ENCODE results near the gene BACH1. TPM values are rescaled to one million over a fixed set of nuclear protein-coding genes. Genes with fewer than 3 reads are reported as not detected.

The BACH1 gene
- total and polyA plus RNA-seq, 2 of the 8 experiments (the other 6 are each of a cell fraction or from before 2014, with no cell fraction given), result 6.9 to 50.7 TPM

DNA sequence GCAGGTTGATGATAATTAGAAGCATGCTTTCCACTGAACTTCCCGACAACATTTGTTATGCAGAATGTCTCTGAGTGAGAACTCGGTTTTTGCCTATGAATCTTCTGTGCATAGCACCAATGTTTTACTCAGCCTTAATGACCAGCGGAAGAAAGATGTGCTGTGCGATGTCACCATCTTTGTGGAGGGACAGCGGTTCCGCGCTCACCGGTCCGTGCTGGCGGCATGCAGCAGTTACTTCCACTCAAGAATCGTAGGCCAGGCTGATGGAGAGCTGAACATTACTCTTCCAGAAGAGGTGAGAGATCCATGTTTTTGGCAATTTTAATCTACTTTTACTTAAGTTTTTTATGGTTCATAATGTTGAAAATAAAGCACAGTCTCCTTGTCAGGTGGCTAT is 22.5 kb downstream of the BACH1 start:
- POLR2A ChIA-PET (ENCODE audit: partially characterized antibody), result no interaction called here
- H3K9ac ChIP-seq (replicated peaks in 1 of 4; ENCODE audit: extremely low read depth in 1 of 4, low read depth in 3 of 4, low read length in 3 of 4), result no peak overlapping the region
- no peak overlapping the region for H2BK120ac ChIP-seq (replicated peaks; ENCODE audit: low read depth, low read length)
- no peak overlapping the region for H2BK5ac ChIP-seq (ENCODE audit: low read depth, low read length)
- no peaks in the 10 kb centered on the region for H3K23me2 ChIP-seq (ENCODE audit: low read depth, low read length)
- H4K8ac ChIP-seq (ENCODE audit: extremely low read depth, insufficient read depth, low read length), result no peak overlapping the region
- no peak overlapping the region for H4K91ac ChIP-seq (replicated peaks; ENCODE audit: insufficient read length, low read length)
- no peak overlapping the region for H3K4me3 ChIP-seq (ENCODE audit: extremely low read depth in 1 of 4, insufficient read depth in 2 of 4, low read depth in 3 of 4, low read length in 4 of 4)
- no peak overlapping the region for H2BK15ac ChIP-seq (ENCODE audit: low read length)
- H3K36me3 ChIP-seq (ENCODE audit: control insufficient read depth in 2 of 4, insufficient read depth in 4 of 4, low read length in 3 of 4), result peaks cover 2 to 8% (median 3%) of the 10 kb centered on the region in 4 experiments; a peak in 4 of 8 replicates
- no peak overlapping the region for H3K14ac ChIP-seq (ENCODE audit: insufficient read length)
- H4K5ac ChIP-seq (ENCODE audit: insufficient read length, low read depth, low read length), result no peak overlapping the region
- no peak for DNase-seq (ENCODE audit: low read depth in 1 of 2, low spot score in 2 of 2)
- H3K27me3 ChIP-seq (replicated peaks in 1 of 4; ENCODE audit: control insufficient read depth in 3 of 4, extremely low read depth in 1 of 4, insufficient read depth in 3 of 4, low read length in 3 of 4), result no peaks in the 10 kb centered on the region
- no peaks in the 10 kb centered on the region for H3K9me3 ChIP-seq (ENCODE audit: insufficient read depth in 2 of 2, low read depth in 1 of 2, low read length in 1 of 2)
- H2BK12ac ChIP-seq (ENCODE audit: low read depth, low read length), result no peak overlapping the region
- peaks cover 13% of the 10 kb centered on the region for H3K79me1 ChIP-seq (ENCODE audit: low read depth, low read length)
- no peak overlapping the region for H2BK20ac ChIP-seq (ENCODE audit: low read length)
- no peak for FAIRE-seq
- H2AFZ ChIP-seq (ENCODE audit: low read length), result no peak overlapping the region
- H3K4me1 ChIP-seq (replicated peaks in 1 of 4; ENCODE audit: control insufficient read depth in 3 of 4, insufficient read depth in 4 of 4, low read length in 3 of 4), result no peaks in the 10 kb centered on the region; a peak in 1 of 7 replicates
- H3K23ac ChIP-seq (ENCODE audit: insufficient read length), result no peak overlapping the region
- H2AK5ac ChIP-seq (ENCODE audit: low read depth, low read length), result no peak overlapping the region
- peaks cover 6 to 21% of the 10 kb centered on the region in 2 experiments for H4K20me1 ChIP-seq (replicated peaks in 1 of 2; ENCODE audit: control insufficient read depth in 1 of 2, insufficient read depth in 2 of 2, low read length in 2 of 2)
- H3K56ac ChIP-seq (replicated peaks; ENCODE audit: insufficient read length, low read depth, low read length), result no peak overlapping the region
- WGBS, 2 experiments (ENCODE audit: extremely low coverage in 1 of 2, insufficient coverage in 1 of 2, insufficient read length in 1 of 2, insufficient replicate concordance in 2 of 2, low coverage in 1 of 2, low lambda C conversion rate in 2 of 2, missing lambda C conversion rate in 1 of 2), result 95% methylated on average over 11 of the region's 11 CpGs; no CpG with 5 or more reads in 1 of the 2 experiments
- CTCF ChIA-PET (ENCODE audit: partially characterized antibody), result interaction anchor here (1.2 to 1.4 kb wide), 2 partner anchors 19 to 27 kb away, joined by 3 to 4 read pairs; no protein-coding TSS in a partner anchor
- H3K18ac ChIP-seq (ENCODE audit: extremely low read depth, low read length), result no peak overlapping the region
- peaks cover 22 to 84% of the 10 kb centered on the region in 2 experiments for H3K79me2 ChIP-seq (ENCODE audit: control insufficient read depth in 1 of 2, insufficient read depth in 2 of 2, low read length in 2 of 2)
- no peak overlapping the region for H3K4ac ChIP-seq (replicated peaks; ENCODE audit: insufficient read length, low read depth, low read length)
- no peak overlapping the region for H3K27ac ChIP-seq (ENCODE audit: low read depth, low read length)
- no peak overlapping the region for H3K4me2 ChIP-seq (ENCODE audit: insufficient read depth in 1 of 2, low read depth in 2 of 2, low read length in 2 of 2)
- TF ChIP-seq, protein P1, sequence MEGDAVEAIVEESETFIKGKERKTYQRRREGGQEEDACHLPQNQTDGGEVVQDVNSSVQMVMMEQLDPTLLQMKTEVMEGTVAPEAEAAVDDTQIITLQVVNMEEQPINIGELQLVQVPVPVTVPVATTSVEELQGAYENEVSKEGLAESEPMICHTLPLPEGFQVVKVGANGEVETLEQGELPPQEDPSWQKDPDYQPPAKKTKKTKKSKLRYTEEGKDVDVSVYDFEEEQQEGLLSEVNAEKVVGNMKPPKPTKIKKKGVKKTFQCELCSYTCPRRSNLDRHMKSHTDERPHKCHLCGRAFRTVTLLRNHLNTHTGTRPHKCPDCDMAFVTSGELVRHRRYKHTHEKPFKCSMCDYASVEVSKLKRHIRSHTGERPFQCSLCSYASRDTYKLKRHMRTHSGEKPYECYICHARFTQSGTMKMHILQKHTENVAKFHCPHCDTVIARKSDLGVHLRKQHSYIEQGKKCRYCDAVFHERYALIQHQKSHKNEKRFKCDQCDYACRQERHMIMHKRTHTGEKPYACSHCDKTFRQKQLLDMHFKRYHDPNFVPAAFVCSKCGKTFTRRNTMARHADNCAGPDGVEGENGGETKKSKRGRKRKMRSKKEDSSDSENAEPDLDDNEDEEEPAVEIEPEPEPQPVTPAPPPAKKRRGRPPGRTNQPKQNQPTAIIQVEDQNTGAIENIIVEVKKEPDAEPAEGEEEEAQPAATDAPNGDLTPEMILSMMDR (IDR thresholded peaks at IDR 0.05; ENCODE audit: control extremely low read depth in 1 of 3, insufficient read depth in 1 of 3, low read depth in 1 of 3, low read length in 3 of 3), result no peak
- TF ChIP-seq TAF1 (IDR thresholded peaks at IDR 0.05; ENCODE audit: low read depth, low read length), result no peak
- TF ChIP-seq, protein P2, sequence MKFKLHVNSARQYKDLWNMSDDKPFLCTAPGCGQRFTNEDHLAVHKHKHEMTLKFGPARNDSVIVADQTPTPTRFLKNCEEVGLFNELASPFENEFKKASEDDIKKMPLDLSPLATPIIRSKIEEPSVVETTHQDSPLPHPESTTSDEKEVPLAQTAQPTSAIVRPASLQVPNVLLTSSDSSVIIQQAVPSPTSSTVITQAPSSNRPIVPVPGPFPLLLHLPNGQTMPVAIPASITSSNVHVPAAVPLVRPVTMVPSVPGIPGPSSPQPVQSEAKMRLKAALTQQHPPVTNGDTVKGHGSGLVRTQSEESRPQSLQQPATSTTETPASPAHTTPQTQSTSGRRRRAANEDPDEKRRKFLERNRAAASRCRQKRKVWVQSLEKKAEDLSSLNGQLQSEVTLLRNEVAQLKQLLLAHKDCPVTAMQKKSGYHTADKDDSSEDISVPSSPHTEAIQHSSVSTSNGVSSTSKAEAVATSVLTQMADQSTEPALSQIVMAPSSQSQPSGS (IDR thresholded peaks at IDR 0.05; ENCODE audit: low read length), result no peak
- no peak for TF ChIP-seq ASH2L (IDR thresholded peaks at IDR 0.05; ENCODE audit: low read length)
- no peak for TF ChIP-seq CEBPB (IDR thresholded peaks at IDR 0.05; ENCODE audit: low read depth, low read length)
- TF ChIP-seq SIX5 (IDR thresholded peaks at IDR 0.05; ENCODE audit: low read depth, low read length), result no peak
- no peak for TF ChIP-seq POLR2AphosphoS5 (IDR thresholded peaks at IDR 0.05; ENCODE audit: low read depth, low read length)
- TF ChIP-seq RAD21 (IDR thresholded peaks at IDR 0.05 in 1 of 2, conservative IDR thresholded peaks at IDR 0.05 in 1 of 2; ENCODE audit: low read depth in 2 of 2, low read length in 2 of 2), result no peak
- TF ChIP-seq CHD2 (IDR thresholded peaks at IDR 0.05; ENCODE audit: low read length), result no peak
- no peak for TF ChIP-seq BACH1 (IDR thresholded peaks at IDR 0.05; ENCODE audit: low read length)
- TF ChIP-seq RBBP5 (IDR thresholded peaks at IDR 0.05; ENCODE audit: borderline replicate concordance, low read depth, low read length), result no peak

Data from H1 (cell line).